ENCODE results near the gene TP73. TPM values are rescaled to one million over a fixed set of nuclear protein-coding genes. Genes with fewer than 3 reads are reported as not detected.

Gene TP73
- total and polyA plus RNA-seq, 8 donors = 0.11 to 0.51 (median 0.28) TPM

DNA sequence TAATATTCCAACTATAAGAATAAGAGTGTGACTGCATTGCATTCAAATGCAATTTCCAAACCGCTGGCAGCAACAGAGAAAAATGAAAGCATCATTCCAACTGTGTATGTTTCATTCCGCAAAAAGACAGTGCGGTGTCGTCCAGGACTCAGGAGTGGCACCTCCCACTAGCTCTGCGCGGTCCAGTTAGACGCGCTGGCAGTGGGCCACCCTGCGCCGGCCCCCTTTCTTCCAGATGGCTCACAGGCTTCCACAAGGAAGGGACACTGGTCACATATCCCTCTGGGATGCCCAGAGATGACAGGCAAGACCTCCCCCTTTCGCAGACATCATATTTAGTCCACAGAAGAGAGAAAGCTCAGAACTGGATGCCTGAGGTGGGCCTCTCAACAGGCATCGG lies 14.3 kb upstream of the TP73 start:
- DNase-seq = no peak
- peaks cover 0 to 19% (median 5%) of the 10 kb centered on the region in 3 donors for H3K36me3 ChIP-seq

GRCh38 chr1:3638676-3639075 lies 13.6 kb upstream of the TP73 start:
- FAIRE-seq (no peak), DNase-seq (no peak), ATAC-seq (no peak)
- H3K4me3 ChIP-seq = no peak overlapping the region
- intact Hi-C loops (cut with DNase I) = loop anchor here in 1 of 3 donors (10.0 kb wide), 1 partner anchor 144 kb away; no protein-coding TSS in a partner anchor
- peaks cover 0 to 17% (median 5%) of the 10 kb centered on the region in 3 donors for H3K36me3 ChIP-seq
- TF ChIP-seq CTCF (IDR thresholded peaks at IDR 0.05) = no peak
- 95 to 98% methylated on average over 15 of the region's 15 CpGs for WGBS, 2 donors
- no peaks in the 10 kb centered on the region for H3K27me3 ChIP-seq
- H3K4me1 ChIP-seq = no peaks in the 10 kb centered on the region
- no peaks in the 10 kb centered on the region for H3K9me3 ChIP-seq
- H3K27ac ChIP-seq = no peak overlapping the region

More for the DNA sequence above, 14.3 kb upstream of the TP73 start:
- intact Hi-C loops (cut with DNase I) = loop anchor here in 1 of 3 donors (10.0 kb wide), 1 partner anchor 143 kb away; no protein-coding TSS in a partner anchor
- no peak for TF ChIP-seq CTCF (IDR thresholded peaks at IDR 0.05)
- H3K27me3 ChIP-seq = no peaks in the 10 kb centered on the region
- WGBS, 2 donors = 95 to 96% methylated on average over 12 of the region's 12 CpGs
- no peak overlapping the region for H3K27ac ChIP-seq
- no peak for ATAC-seq
- no peak for FAIRE-seq
- no peak overlapping the region for H3K4me3 ChIP-seq
- no peaks in the 10 kb centered on the region for H3K9me3 ChIP-seq
- no peaks in the 10 kb centered on the region for H3K4me1 ChIP-seq

DNA sequence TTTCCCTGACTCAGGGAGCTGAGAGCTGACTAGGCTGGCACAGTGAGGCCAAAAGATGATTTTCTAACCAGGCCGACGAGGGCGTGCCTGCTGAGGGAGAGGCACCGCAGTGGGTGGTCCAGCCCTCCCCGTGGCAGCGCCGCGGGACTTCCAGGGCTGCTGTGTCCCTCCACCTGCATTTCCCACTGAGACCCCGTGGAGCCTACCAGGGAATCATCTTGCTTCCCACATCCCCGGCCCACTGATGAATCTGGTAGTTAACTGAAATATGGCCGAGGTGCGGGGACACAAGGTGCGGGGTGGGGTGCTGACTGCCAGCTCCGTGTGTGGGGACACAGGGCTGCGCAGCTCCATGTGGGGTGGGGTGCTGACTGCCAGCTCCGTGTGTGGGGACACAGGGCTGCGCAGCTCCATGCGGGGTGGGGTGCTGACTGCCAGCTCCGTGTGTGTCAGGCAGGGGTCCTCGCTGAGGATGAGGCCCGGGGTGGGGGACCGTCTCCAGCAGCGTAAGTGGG lies 12.9 kb upstream of the TP73 start:
- Histone ChIP-seq H3K4me1 (no peaks in the 10 kb centered on the region), H3K4me3 (no peak overlapping the region), H3K36me3 (peaks cover 0 to 17% (median 5%) of the 10 kb centered on the region in 3 donors), H3K27me3 (no peaks in the 10 kb centered on the region), H3K27ac (no peak overlapping the region), H3K9me3 (no peaks in the 10 kb centered on the region)
- 90 to 94% methylated on average over 23 of the region's 23 CpGs for WGBS, 2 donors
- no peak for ATAC-seq
- intact Hi-C loops (cut with DNase I) = loop anchor here in 1 of 3 donors (10.0 kb wide), 1 partner anchor 145 kb away; no protein-coding TSS in a partner anchor
- no peak for TF ChIP-seq CTCF (IDR thresholded peaks at IDR 0.05)
- FAIRE-seq = no peak
- DNase-seq = no peak

- ATAC-seq (no peak), DNase-seq (no peak), FAIRE-seq (no peak)
- TF ChIP-seq CTCF (IDR thresholded peaks at IDR 0.05) = no peak
- intact Hi-C loops (cut with DNase I) = no loop called here
- no peak overlapping the region for H3K4me3 ChIP-seq
- no peak overlapping the region for H3K27ac ChIP-seq
- H3K4me1 ChIP-seq = no peaks in the 10 kb centered on the region
- no peaks in the 10 kb centered on the region for H3K9me3 ChIP-seq
- peaks cover 0 to 11% (median under 1%) of the 10 kb centered on the region in 3 donors for H3K36me3 ChIP-seq
- WGBS, 2 donors = 89 to 90% methylated on average over 35 to 36 of the region's 36 CpGs
- H3K27me3 ChIP-seq = no peaks in the 10 kb centered on the region
Observed at GRCh38 chr1:3640121-3640837, 12.0 kb upstream of the TP73 start.
